ENCODE results near the gene SUCLG2.

GRCh38 chr3:67478423-67478822 lies 176.0 kb downstream of the SUCLG2 start:
- TF ChIP-seq CTCF (conservative IDR thresholded peaks at IDR 0.05): no peak
- TF ChIP-seq EZH2 (IDR thresholded peaks at IDR 0.05; ENCODE audit: low read depth): no peak
